ENCODE measurements around the gene NTRK2.

Gene NTRK2

GRCh38 chr9:84702471-84702870 lies 32.9 kb downstream of the NTRK2 start:
- no peak for TF ChIP-seq EP300 (IDR thresholded peaks at IDR 0.05; ENCODE audit: borderline replicate concordance)
- no peak for TF ChIP-seq CEBPB (IDR thresholded peaks at IDR 0.05)
- TF ChIP-seq CREB1 (IDR thresholded peaks at IDR 0.05; ENCODE audit: low read depth): no peak
- TF ChIP-seq ZBTB7A (IDR thresholded peaks at IDR 0.05; ENCODE audit: low read depth): no peak
- TF ChIP-seq NFIC (IDR thresholded peaks at IDR 0.05): no peak
- no peak for TF ChIP-seq USF1 (IDR thresholded peaks at IDR 0.05)
- TF ChIP-seq TEAD4 (IDR thresholded peaks at IDR 0.05): no peak
- no peak for TF ChIP-seq EGR1 (IDR thresholded peaks at IDR 0.05)
- TF ChIP-seq REST (IDR thresholded peaks at IDR 0.05; ENCODE audit: low read depth): no peak
- no peak for TF ChIP-seq FOXM1 (IDR thresholded peaks at IDR 0.05; ENCODE audit: borderline replicate concordance, low read depth)
- TF ChIP-seq RAD21 (IDR thresholded peaks at IDR 0.05; ENCODE audit: low read depth): no peak
- TF ChIP-seq YY1 (IDR thresholded peaks at IDR 0.05; ENCODE audit: low read depth): no peak
- TF ChIP-seq TAF1 (IDR thresholded peaks at IDR 0.05; ENCODE audit: low read depth): no peak
- TF ChIP-seq MAX (IDR thresholded peaks at IDR 0.05): no peak
- TF ChIP-seq TCF12 (IDR thresholded peaks at IDR 0.05; ENCODE audit: low read depth): no peak

- TF ChIP-seq TAF1 (IDR thresholded peaks at IDR 0.05; ENCODE audit: low read depth): no peak
Observed at GRCh38 chr9:84703793-84704192, 34.3 kb downstream of the NTRK2 start.

GRCh38 chr9:84705128-84705527 lies 35.6 kb downstream of the NTRK2 start:
- TF ChIP-seq FOXM1 (IDR thresholded peaks at IDR 0.05; ENCODE audit: borderline replicate concordance, low read depth): no peak
- TF ChIP-seq ZBTB7A (IDR thresholded peaks at IDR 0.05; ENCODE audit: low read depth): no peak
- TF ChIP-seq MAX (IDR thresholded peaks at IDR 0.05): no peak
- no peak for TF ChIP-seq EGR1 (IDR thresholded peaks at IDR 0.05)
- no peak for TF ChIP-seq CREB1 (IDR thresholded peaks at IDR 0.05; ENCODE audit: low read depth)
- no peak for TF ChIP-seq USF1 (IDR thresholded peaks at IDR 0.05)

GRCh38 chr9:84708400-84708799 lies 38.9 kb downstream of the NTRK2 start:
- TF ChIP-seq EGR1 (IDR thresholded peaks at IDR 0.05) (no peak), FOXM1 (IDR thresholded peaks at IDR 0.05; ENCODE audit: borderline replicate concordance, low read depth) (no peak), YY1 (IDR thresholded peaks at IDR 0.05; ENCODE audit: low read depth) (no peak), REST (IDR thresholded peaks at IDR 0.05; ENCODE audit: low read depth) (no peak), ZBTB7A (IDR thresholded peaks at IDR 0.05; ENCODE audit: low read depth) (no peak), TCF12 (IDR thresholded peaks at IDR 0.05; ENCODE audit: low read depth) (no peak), TEAD4 (IDR thresholded peaks at IDR 0.05) (no peak), TAF1 (IDR thresholded peaks at IDR 0.05; ENCODE audit: low read depth) (no peak), USF1 (IDR thresholded peaks at IDR 0.05) (no peak), MAX (IDR thresholded peaks at IDR 0.05) (no peak), CREB1 (IDR thresholded peaks at IDR 0.05; ENCODE audit: low read depth) (no peak), NFIC (IDR thresholded peaks at IDR 0.05) (no peak), EP300 (IDR thresholded peaks at IDR 0.05; ENCODE audit: borderline replicate concordance) (no peak), CEBPB (IDR thresholded peaks at IDR 0.05) (no peak), RAD21 (IDR thresholded peaks at IDR 0.05; ENCODE audit: low read depth) (no peak)

GRCh38 chr9:84709056-84709455 lies 39.5 kb downstream of the NTRK2 start:
- TF ChIP-seq TEAD4 (IDR thresholded peaks at IDR 0.05) (no peak), REST (IDR thresholded peaks at IDR 0.05; ENCODE audit: low read depth) (no peak), EP300 (IDR thresholded peaks at IDR 0.05; ENCODE audit: borderline replicate concordance) (no peak), TAF1 (IDR thresholded peaks at IDR 0.05; ENCODE audit: low read depth) (no peak)

Data from Ishikawa (cell line).